Middle frontal gyrus (tissue), 1 donor: ENCODE results near the gene GRIK4.

Source experiments
- DNase-seq: peaks from one replicate; pipeline ENCODE4 v3.0.0-alpha.2; 2015; ENCODE audit warnings: low spot score; ENCODE audit errors: extremely low spot score

GRIK4 gene

DNA sequence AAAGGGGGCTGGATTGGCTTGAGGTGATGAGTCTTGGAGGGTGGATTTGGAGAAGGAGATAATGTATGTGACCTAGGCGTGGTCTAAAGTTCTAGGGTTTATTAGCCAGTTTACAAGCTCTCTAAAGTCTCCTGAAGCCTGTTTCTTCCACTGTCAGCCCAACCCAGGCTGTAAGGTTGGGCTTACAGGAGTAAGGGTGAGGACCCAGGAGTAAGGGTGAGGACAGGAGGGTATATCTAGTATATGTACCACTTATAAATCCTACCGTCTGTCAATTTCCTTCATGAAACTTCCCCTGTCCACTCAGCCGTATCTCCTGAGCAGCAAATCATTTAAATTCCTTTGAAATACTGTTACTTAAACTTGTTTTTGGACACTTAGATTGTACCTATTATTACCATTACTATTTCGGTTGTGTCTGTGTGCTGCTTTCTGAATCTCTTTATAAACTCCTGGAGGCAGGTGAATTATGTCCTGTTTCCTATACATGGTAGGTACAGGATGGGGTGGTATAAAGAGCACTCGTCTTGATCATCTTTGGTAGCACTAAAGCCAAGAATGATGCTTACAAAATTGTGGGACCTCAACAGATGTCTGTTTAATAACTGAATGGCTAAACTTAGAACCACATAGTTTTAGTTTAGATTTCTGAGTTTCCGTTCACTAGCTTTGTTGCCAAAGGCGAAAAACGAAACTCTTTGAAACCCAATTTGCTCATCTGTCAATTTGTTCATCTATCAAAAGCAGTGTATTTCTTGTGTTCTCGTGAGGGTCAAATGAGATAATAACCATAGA lies 192.0 kb downstream of the GRIK4 start:
- DNase-seq = no peak

DNA sequence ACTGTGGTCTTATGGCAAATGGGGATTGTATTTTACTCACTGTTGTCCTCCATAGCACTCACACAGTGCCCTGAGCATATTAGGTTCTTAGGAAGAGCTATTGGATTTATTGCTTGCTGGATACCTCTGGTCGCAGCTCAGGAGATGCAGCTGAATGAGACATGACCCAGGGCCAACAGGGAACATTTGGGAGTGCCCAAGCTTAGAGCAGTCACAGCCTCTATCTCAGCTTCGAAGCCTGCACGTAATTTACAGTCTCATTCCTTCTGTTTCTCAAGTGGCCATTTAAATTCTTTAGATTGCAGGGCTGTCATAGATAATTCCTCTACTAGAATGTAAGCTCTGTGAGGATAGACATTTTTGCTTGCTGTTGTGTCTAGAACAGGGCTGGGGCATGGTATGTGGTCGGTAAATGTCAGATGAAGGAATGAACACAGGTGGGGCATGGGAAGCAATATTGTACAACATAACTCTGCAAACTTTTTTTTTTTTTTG lies 192.8 kb downstream of the GRIK4 start:
- no peak for DNase-seq

DNA sequence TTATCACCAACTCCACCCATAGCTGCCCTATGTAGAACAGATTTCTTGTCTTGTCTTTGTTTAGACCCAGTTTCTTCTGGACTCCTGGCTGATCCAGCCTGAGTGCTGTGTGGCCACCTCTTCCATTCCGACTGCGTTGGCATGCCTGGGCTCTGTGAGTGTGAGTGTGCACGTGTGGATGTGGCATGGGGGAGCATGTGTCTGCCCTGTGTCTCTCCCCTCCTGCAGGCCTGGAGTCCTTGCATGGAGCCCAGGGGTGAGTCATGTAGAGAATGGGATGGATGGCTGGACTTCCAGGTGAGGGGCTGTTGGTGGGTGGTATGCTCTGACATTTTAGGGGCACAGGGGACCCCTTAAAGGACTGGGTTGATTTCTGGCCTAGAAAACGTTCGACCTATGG lies 194.7 kb downstream of the GRIK4 start:
- no peak for DNase-seq

DNA sequence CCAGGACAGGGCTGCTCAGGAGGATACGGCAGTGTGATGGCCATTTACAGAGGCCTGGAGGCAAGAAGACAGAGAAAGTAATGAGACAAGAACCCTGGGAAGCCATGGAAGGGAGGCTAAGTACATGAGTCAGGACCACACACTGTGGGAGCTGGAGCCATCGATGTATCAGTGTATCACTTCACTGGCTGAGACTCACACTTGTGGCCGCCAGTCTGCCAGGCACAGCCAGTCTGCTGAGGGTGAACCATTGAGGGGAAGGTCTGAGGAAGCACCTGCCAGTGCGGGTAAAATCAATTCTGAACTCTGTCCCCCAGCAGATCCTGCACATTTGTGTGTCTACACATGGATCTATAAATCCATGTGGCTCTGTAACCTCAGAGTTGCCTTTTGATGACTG lies 195.6 kb downstream of the GRIK4 start:
- no peak for DNase-seq

DNA sequence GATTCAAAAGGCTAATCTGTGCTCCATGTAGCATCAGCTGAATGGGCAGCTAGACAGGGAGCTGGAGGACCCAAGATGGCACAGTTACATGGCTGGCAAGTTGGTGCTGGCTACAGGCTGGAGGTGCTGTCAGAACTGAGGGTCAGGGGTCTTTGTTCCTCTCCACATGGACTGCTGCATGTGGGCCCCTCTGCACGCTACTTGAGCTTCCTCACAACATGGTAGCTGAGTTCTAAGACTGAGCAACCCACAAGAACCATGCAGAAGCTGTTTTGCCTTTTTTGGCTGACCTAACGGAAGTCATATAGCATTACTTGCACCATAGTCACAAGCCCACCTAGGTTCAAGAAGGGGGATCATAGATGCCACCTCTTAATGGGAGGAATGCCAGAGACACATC lies 196.1 kb downstream of the GRIK4 start:
- DNase-seq = no peak

DNA sequence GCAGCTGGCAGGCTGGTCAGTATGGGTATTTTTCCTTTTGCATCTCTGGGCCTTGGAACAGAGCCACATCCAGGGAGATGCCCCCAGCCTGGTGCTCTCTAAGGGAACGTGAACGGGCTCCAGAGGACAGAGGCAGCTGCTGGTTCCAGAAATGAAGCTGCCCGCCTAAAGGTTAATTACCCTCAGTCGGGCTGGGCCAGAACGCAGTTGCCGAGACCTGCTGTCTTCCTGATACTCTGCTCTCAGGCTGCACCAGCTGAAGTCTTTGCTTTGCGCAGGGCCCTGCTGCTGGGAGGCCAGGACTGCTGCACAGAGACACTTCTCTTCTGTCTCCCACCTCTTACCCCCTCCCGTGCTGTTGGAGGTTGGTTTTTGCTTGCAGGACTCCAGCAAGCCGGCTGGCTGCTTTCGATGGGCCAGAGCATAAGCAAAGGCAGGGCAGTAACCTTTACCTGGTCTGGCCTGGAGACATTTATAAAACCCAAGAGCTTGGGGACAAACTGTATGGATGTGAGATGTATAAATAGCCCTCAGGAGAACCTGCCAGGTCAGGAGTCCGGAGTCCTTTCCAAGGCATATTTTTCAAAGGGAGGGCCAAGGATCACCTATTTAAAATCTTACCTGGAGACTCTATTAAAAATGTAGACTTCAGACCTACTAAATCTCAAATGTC lies 197.1 kb downstream of the GRIK4 start:
- no peak for DNase-seq

DNA sequence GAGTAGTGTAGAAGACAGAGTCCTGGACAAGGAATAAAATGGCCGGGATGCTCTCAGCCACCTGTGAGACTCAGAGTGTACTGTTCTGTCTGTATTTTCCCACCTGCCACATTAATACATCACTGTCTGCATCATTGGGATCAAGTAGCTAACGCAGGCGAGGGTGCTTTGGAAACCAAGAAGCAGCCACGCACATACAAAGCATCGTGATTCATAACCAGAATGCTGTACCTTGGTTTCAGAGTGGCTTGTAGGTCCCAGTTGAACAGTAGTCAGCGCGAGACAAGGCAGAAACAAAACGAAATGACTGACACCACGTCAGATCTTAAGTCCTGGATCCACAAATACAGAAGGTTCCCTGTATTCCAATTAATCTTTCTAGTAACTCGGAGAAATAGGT lies 198.3 kb downstream of the GRIK4 start:
- DNase-seq = no peak

DNA sequence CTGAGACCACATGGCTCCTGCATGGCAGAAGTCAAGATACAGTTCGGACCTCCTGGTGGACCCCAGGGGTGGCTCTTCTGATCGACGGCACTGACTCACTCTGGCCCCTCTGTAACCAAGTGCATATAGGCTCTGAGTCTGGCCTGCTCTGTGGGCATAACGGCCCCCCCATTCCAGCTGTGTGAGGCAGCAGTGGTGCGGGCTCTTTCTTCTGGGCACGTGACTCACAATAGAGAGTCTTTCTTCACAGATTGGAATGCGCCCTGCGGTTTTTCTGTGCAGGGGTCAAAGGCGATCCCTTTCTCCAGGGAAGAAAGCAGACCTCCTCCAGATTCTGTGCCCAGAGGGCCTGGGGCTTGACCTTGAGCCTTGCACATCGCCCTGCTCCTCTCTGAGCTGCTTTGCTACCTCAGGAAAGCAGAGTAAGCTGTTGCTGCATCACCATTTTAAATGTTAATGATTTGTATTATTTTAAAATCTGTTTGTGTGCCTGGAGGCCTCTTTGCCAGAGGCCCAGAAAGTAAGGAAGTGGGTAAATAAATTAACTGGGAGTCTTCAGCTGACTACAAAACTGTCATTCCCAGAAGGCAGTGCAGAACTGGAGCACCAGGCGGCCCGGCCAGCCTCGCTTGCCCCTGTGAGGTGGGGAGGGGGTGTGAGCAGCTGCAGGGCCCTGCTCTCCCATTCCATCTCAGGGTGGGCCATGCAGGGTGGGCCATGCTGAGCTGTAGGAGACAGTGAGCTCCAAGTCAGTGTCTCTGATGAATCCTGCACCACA lies 199.0 kb downstream of the GRIK4 start:
- DNase-seq = peak; percentile 8

DNA sequence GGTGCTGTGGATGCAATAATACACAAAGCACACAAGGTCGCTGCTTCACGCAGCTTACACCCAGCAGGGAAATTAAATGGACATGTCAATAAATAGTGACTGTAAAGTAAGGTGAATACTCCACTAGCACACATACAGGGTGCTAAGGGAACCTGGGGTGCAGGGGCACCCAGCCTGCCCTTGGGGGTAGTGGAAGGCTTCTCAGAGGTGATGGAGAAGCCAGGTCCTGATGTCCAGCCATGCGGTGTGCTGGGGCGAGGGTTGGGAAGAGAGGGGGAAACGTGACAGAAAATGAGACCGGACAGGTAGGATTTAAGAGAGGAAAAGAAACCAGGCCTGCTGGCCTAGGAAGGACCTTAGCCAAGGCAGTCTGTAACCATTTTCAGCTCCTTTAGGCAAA lies 200.5 kb downstream of the GRIK4 start:
- DNase-seq = no peak

DNA sequence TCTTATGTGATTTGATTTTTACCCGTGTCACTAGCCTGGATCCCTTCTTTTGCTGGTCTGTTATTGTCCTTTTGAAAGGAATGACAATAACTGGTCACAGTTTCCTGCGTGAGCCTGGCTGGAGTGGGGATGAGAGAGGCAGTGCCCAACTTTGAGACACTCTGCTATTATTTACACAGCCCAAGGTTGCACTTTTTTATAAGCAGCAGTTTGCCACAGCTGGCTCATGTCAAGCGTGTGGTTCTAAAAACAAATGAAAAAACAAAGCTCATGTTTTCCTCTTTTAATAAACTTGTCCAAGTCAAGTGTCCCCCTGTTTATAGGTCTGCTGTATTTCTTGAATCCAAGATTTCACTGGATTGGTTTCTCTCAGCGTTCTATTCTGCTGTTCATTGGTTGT lies 201.3 kb downstream of the GRIK4 start:
- no peak for DNase-seq

DNA sequence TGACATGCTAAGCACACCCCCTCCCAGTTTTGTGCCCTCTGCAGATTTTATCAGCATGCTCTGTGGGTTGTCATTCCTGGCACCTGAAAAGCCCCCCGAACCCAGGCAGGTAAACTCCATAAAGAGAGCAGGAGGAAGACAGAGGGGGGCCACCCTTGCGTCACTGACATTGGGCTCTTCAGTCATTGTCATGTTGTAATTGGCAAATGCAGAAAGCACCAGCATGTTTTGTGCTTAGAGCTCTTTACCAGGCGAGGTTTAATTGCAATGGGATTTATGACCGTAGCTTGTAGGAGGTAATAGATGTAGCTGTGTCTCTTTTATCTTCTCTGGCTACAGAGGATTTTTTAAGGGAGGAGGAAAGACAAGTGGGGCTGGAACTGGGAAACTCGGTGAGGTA lies 201.7 kb downstream of the GRIK4 start:
- no peak for DNase-seq

DNA sequence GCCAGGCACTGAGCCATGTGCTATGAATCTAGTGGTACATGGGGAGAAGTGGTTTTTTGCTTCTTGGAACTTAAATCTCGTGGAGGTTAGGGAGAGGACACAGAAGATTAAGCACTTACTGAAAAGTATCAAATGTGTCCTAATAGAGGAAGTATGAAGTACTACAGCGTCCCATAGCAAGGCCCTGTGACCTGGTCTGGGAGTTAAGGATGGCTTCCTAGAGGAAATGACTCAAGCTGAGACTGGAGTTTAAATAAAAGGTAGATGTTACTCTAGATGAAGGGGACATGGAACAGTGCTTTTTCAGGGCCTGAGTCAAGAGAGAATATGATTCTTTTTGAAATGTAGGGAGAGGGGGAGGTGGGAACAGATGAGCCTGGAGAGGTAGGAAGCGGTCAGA lies 202.9 kb downstream of the GRIK4 start:
- DNase-seq = no peak

DNA sequence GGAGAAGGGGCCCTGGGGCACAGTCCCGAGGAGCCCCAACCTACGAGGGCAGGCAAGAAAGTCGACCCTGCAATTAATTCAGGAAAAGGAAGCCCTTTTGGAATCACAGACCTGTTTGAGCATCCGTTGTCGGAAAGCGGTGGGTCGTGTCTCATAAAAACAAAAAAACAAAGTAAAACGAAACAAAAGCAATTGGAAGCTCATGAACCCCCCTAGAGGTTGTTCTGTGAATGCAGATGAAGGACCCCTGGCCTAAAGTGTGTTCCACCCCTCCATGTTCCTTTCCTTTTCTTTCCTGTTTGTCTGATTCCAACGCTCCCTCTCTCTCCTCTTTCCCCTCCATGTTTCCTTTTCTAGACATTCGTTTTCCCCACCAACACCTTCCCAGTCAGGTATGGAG lies 203.7 kb downstream of the GRIK4 start:
- DNase-seq = no peak

DNA sequence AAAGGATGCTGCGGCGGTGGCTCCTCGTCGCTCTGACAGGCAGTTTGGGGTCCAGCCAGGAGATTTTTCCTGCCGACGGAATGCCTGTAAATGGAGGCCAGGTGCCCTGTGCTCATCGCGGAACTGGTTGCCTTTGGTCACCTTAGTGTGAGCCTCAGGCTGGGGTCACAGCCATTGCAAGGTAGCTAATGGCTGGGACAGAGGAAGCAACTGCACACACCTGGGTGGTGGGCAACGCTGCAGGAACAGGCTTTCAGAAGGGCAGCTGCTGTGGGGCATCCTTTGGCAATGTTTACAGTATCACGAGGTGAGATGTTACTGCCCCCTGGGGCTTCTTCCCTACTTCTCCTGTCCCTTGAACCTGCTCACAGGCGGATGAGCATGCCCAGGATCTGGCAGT lies 205.5 kb downstream of the GRIK4 start:
- DNase-seq = no peak

DNA sequence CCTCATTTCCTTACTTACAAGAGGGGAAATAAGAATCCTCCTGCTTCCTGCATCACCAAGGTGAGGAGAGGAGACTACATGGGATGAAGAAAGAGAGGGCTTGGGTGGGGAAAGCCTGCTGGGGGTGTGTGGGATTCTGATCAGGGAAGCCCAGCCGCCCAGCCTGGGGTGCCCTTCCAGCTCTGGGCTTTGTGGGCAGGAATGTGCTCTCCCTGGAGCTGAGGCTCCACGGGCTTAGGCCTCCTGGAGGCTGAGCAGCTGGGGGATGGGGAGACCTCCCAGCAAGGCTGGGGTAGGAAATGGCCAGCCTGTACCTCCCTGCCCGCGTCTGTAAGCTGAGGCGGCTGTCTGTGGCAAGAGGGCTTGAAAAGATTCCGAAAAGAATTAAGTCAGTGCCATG lies 206.1 kb downstream of the GRIK4 start:
- no peak for DNase-seq

DNA sequence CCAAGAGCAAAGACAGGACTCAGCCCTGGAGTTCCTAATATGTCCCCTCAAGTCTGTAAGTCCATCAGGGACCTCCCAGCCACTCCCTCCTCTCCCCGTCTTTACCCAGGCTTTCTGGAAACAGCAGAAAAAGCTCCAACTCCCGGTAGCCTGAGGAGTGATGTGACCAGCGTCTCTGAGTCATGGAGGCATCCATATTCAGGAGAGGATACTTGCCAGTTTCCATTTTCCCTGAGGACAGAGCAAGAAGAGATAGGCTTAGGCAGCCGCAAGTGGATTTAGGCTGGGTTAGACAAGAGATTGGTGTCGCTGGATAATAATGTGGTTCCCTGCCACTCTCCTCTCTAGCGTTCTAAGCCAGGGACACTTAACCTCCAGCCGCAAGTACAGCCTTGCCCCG lies 206.6 kb downstream of the GRIK4 start:
- no peak for DNase-seq

DNA sequence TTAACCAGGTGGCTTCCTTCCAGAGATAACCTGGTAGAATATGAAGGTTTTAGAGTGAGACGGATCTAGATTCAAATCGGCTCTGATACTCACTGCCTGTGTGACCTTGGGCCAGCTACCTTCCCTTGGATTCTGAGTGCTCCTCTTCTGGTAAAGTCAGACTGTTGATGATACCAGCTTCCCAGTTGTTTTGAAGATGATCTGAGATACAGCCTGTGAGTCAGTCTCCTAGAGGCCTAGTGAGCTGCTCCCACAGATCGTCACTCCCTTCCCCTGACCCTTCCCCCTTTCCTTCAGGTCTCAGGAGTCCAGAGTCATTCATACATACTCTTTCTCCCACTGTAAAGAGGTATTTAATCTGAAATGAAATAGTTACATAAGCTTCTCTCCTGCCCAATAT lies 207.8 kb downstream of the GRIK4 start:
- DNase-seq = no peak

DNA sequence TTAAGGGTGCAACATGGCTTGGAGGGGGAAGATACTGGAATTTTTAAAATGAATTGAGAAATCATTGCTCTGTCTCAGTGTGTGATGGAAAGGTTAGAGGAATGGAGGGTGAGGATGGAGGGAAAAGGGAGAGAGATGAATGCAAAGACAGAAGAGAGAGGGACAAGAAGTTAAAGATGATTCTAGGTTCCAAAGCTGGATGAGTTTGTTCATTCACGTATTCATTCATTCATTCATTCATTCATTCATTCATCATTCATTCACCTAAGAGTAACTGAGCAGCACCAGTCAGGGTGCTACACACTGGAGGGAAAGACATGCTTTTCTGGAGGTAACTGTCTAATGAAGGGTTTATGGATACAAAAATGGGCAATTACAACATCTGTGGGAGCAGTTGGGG lies 209.2 kb downstream of the GRIK4 start:
- no peak for DNase-seq

DNA sequence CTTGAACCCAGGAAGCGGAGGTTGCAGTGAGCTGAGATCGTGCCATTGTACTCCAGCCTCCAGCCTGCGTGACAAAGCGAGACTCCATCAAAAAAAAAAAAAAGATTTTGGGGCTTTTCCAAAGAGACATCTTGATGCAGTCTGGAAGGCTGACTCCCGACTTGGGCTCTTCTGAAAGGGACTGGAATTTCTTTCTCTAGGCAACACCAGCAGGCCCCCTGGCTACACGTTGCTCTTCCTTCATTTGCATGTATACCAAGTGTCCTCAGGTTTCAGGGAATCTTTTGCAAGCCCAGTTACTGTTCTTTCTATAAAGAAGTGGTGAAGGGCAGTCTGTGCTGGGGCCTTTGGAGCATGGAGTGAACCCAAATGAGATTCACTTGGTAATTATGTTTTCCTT lies 211.0 kb downstream of the GRIK4 start:
- no peak for DNase-seq

DNA sequence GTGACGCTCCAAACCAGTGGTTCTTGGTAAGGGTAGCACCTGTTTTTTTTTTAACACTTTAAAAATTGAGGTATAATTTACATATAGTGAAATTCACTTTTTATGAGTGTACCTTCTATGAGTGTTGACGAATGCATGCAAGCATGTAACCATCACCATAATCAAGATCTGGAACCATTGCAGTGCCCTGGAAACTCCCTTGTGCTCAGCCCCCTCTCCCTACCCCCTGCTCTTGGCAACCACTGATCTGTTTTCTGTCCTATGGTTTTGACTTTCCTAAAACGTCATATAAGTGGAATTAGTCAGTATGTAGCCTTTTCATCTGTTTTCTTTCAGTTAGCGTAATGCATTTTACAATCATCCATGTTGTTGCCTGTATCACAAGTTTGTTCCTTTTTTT lies 212.2 kb downstream of the GRIK4 start:
- no peak for DNase-seq

DNA sequence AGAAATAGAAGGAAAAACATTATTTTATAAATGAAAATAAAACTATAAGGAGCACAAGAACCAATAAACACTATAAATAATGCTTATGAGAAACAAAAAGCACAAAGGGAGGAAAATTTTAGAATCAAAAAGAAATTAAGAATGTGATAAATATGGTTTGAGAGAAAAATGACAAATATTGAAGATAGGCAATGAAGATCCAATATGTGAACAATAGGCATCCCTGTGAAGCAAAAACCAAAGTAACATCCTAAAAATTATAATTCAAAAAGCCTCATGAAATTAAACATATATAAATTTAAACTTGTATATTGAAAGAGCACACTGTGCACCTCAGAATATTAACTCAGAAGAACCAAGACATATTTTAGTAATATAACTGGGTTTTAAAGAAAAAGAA lies 216.2 kb downstream of the GRIK4 start:
- DNase-seq = no peak

DNA sequence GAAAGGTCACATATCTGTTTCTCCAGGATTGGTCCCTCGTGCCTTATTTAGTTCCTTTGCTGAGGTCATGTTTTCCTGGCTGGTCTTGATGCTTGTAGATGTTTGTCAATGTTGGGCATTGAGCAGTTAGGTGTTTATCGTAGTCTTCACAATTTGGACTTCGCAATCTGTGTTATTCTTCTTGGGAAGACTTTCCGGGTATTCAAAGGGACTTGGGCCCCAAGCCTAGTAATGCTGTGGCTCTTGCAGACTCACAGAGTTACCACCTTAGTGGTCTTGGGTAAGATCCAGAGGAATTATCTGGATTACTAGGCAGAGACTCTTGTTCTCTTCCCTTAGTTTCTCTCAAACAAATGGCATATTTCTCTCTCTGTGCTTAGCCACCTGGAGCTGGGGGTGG lies 223.5 kb downstream of the GRIK4 start:
- no peak for DNase-seq
